Fibroblast of lung (primary cell): Measurements from ENCODE around the gene AXIN2.

Experiments
- CTCF ChIP-seq, 2 donors: IDR thresholded peaks in 1 of 2; conservative IDR thresholded peaks in 1 of 2; 1 replicate in 1 of 2; 2 replicates in 1 of 2; pipeline ENCODE4 v1.5.1; 2011 to 2012; ENCODE audit warnings: low read length in 2 of 2, control low read depth in 1 of 2, inconsistent platforms in 1 of 2, low read depth in 1 of 2, mild to moderate bottlenecking in 1 of 2
- EZH2 ChIP-seq: IDR thresholded peaks from 2 replicates; pipeline ENCODE4 v1.5.1; 2012; ENCODE audit warnings: low read length, control low read depth, mild to moderate bottlenecking; ENCODE audit errors: missing control alignments

GRCh38 chr17:65533056-65533745 lies 28.2 kb downstream of the AXIN2 start:
- TF ChIP-seq CTCF (conservative IDR thresholded peaks at IDR 0.05 in 1 of 2, IDR thresholded peaks at IDR 0.05 in 1 of 2; ENCODE audit: low read depth in 1 of 2, low read length in 2 of 2) (no peak), EZH2 (no peak)
